ENCODE results near the gene TGFBR2.

TGFBR2 gene

DNA sequence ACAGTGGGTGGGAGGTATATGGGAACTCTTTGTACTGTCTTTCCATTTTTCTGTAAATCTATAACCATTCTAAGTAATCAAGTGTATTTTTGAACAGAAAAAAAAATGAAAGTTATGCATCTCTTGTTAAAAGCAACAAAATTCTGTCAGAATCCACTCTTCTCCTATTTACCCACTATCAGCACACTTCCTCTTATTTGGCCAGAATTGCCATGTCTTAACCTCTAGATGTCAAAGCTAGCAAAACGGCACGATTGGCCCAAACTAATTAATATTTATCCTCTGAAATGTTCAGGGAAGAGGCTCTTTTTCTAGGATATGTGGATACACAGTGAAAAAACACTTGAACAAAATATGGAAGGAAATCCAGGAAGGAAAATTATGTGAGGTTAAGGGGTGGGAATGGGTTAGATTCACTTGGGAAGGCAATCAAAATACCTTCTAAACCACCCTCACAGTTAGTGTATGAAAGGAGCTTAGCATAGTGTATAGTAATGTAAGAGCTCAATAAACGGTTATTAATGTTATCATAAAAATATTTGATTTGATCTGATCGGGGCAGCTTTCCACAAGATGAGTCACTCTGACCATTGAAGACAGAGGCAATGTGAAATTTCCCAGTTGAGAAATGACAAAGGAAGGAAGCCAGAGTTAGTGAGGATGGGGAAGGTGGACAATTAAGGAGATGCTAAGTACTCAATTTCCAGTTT is 20.1 kb upstream of the TGFBR2 start:
- no peak for DNase-seq (ENCODE audit: low read depth, low spot score)
- in situ Hi-C loops (cut with HindIII; ENCODE audit: low sequenced_read_pairs): no loop called here
- H3K4me3 ChIP-seq (ENCODE audit: low read depth, low read length): no peak overlapping the region
- no peak for TF ChIP-seq CTCF (IDR thresholded peaks at IDR 0.05; ENCODE audit: low read depth, low read length)

DNA sequence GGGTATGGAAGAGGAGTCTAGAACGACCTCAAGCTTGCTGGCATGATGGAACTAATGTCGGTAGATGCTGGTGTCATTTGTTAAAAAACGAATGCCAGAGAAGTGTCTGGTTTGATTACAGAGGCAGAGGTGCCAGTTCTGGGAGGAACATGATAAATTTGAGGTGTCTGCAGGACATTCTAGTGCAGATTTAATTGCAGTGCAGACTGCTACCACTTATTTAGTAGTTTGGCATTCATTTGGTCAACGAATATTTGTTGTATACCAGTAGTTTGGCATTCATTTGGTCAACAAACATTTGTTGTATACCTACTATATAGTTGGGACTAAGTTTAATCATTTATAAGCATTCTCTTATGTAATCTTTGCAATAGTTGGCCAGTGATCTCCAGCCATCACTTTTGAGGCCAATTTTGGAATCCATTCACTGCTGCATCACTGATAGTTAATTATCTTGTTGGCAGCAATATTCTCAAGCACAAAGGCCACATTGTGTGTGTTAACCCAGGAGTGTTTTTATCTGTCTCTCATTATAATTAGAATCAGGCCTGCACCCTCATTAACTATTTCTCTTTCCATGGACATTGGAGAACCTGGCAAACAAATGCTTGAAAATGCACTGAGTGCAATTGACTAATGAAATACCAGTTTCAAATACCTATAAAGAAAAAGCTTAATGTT is 19.5 kb upstream of the TGFBR2 start:
- TF ChIP-seq CTCF (IDR thresholded peaks at IDR 0.05; ENCODE audit: low read depth, low read length): no peak
- no peak for DNase-seq (ENCODE audit: low read depth, low spot score)
- in situ Hi-C loops (cut with HindIII; ENCODE audit: low sequenced_read_pairs): no loop called here
- H3K4me3 ChIP-seq (ENCODE audit: low read depth, low read length): no peak overlapping the region

- in situ Hi-C loops (cut with HindIII; ENCODE audit: low sequenced_read_pairs): no loop called here
- TF ChIP-seq CTCF (IDR thresholded peaks at IDR 0.05; ENCODE audit: low read depth, low read length): no peak
- no peak for DNase-seq (ENCODE audit: low read depth, low spot score)
- H3K4me3 ChIP-seq (ENCODE audit: low read depth, low read length): no peak overlapping the region
Measured at GRCh38 chr3:30587904-30588303, 18.5 kb upstream of the TGFBR2 start.

- in situ Hi-C loops (cut with HindIII; ENCODE audit: low sequenced_read_pairs): no loop called here
- no peak for DNase-seq (ENCODE audit: low read depth, low spot score)
- no peak for TF ChIP-seq CTCF (IDR thresholded peaks at IDR 0.05; ENCODE audit: low read depth, low read length)
- no peak overlapping the region for H3K4me3 ChIP-seq (ENCODE audit: low read depth, low read length)
Measured at GRCh38 chr3:30596152-30596551, 10.2 kb upstream of the TGFBR2 start.

- DNase-seq (ENCODE audit: low read depth, low spot score): peak; percentile 75
- H3K4me3 ChIP-seq (ENCODE audit: low read depth, low read length): no peak overlapping the region
- TF ChIP-seq CTCF (IDR thresholded peaks at IDR 0.05; ENCODE audit: low read depth, low read length): no peak
- in situ Hi-C loops (cut with HindIII; ENCODE audit: low sequenced_read_pairs): no loop called here
Measured at GRCh38 chr3:30597131-30597768, 9.2 kb upstream of the TGFBR2 start.

DNA sequence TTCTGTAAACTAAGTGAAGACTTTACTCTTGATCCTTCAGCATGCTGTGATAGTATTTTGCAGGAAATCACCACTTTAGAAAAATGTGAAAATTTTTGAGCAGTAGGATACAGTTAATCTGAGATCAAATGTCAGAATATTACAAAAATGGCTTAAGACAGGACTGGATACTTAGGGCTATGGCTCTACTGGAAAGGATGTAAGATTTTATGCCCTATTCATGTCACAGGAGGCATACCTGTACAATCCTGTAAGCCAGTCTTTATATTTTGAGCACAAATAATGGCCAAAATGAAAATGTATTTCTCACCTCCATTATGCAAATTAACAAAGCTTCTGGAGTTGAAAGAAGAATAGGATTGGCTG is 8.6 kb upstream of the TGFBR2 start:
- no peak for TF ChIP-seq CTCF (IDR thresholded peaks at IDR 0.05; ENCODE audit: low read depth, low read length)
- in situ Hi-C loops (cut with HindIII; ENCODE audit: low sequenced_read_pairs): no loop called here
- H3K4me3 ChIP-seq (ENCODE audit: low read depth, low read length): no peak overlapping the region
- no peak for DNase-seq (ENCODE audit: low read depth, low spot score)

Data from astrocyte of the spinal cord (primary cell).